Aorta (tissue), 5 donors: Measurements from ENCODE around the gene DDX31. TPM values are rescaled to one million over a fixed set of nuclear protein-coding genes. Genes with fewer than 3 reads are reported as not detected.

Experiments
- ATAC-seq: fragments of 200-7000 bp; cut with Tn5 transposase; one replicate; pipeline ENCODE4 v1.9.1; 2022; ENCODE audit warnings: moderate library complexity; ENCODE audit not compliant: low FRiP score
- DNase-seq, 2 donors: peaks; one replicate each; pipeline ENCODE4 v3.0.0-alpha.2; 2020
- H3K27ac ChIP-seq, 2 donors: one replicate each; pipeline ENCODE4 v1.5.1; 2013; ENCODE audit warnings: low read length in 2 of 2, mild to moderate bottlenecking in 2 of 2, moderate library complexity in 2 of 2, control low read depth in 1 of 2, inconsistent platforms in 1 of 2, low read depth in 1 of 2
- H3K27me3 ChIP-seq, 2 donors: one replicate each; pipeline ENCODE4 v1.6.1; 2013; ENCODE audit warnings: control low read depth in 1 of 2, low read length in 1 of 2, mild to moderate bottlenecking in 1 of 2, moderate library complexity in 1 of 2; ENCODE audit not compliant: insufficient read depth in 2 of 2, control insufficient read depth in 1 of 2
- H3K36me3 ChIP-seq, 2 donors: one replicate each; pipeline ENCODE4 v1.6.1; 2013; ENCODE audit warnings: control low read depth in 1 of 2, low read length in 1 of 2, mild to moderate bottlenecking in 1 of 2; ENCODE audit not compliant: insufficient read depth in 2 of 2, control insufficient read depth in 1 of 2
- H3K4me1 ChIP-seq, 2 donors: one replicate each; pipeline ENCODE4 v1.6.1; 2013; ENCODE audit warnings: low read length in 2 of 2, control low read depth in 1 of 2, mild to moderate bottlenecking in 1 of 2, moderate library complexity in 1 of 2; ENCODE audit not compliant: insufficient read depth in 2 of 2, control insufficient read depth in 1 of 2
- H3K4me3 ChIP-seq, 2 donors: one replicate each; pipeline ENCODE4 v1.5.1; 2013; ENCODE audit warnings: low read length in 2 of 2, control low read depth in 1 of 2, mild to moderate bottlenecking in 1 of 2
- H3K9me3 ChIP-seq: one replicate; pipeline ENCODE4 v1.6.1; 2013; ENCODE audit warnings: mild to moderate bottlenecking, low read length; ENCODE audit not compliant: control insufficient read depth
- WGBS, 2 donors: extraction: QIAGEN DNeasy Blood & Tissue Kit; methylation state at CpG; one replicate each; pipeline ENCODE4 v1.1.7; 2013; 5-methylcytosine and 5-hydroxymethylcytosine counted together
- intact Hi-C, 2 donors: fragments of 100-400 bp; cut with DNase I; formaldehyde crosslinking; loops; one replicate each; pipeline versions ENCODE4 v1.14.2 to v1.15.0; 2022
- polyA plus RNA-seq, 2 donors: library from polyadenylated mRNA; stranded (reverse); fragments of 200-250 nt; gene quantifications; one replicate each; pipeline ENCODE4 v1.2.3, GENCODE V29; 2013
- total RNA-seq, 2 donors: library from RNA; stranded (reverse); fragmentation: NEBNext Ultra II Directional; extraction: Animal tissue kit (Norgen Biotek cat#: 25700); gene quantifications; one replicate each; pipeline ENCODE4 v1.2.1, GENCODE V29; 2021
- donor health status: healthy with polysubstance abuse.
- donor health status: Bipolar disorder and iron deficiency.
- donor health status: DM: no; HTN: no; CAD: no.
- donor health status: DM: no; HTN: no; CAD: no.
- donor health status: DM: yes; HTN: yes; CAD: no.

DDX31 gene
- total and polyA plus RNA-seq, 4 donors = 2.8 to 14.1 (median 10.5) TPM

DNA sequence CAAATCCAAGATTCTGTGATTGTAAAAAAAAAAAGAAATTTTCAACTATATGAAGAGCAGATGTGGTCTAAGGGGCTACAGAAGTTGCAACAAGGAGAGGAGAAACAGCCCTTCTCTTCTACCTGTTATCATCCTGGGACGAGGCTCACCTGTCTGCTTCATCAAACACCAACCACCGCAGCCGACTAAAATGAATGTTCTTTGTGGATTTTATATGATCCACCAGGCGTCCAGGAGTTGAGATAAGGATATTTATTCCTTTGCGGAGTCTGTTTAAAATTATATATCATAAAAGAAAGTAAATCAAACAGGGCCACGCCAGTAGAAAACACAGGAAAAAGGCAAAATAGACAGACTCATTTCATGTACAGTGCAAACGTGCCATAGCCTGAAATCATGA, 21.5 kb downstream of the DDX31 start:
- peaks cover 10 to 28% of the 10 kb centered on the region in 2 donors for H3K36me3 ChIP-seq
- intact Hi-C loops = no loop called here

DNA sequence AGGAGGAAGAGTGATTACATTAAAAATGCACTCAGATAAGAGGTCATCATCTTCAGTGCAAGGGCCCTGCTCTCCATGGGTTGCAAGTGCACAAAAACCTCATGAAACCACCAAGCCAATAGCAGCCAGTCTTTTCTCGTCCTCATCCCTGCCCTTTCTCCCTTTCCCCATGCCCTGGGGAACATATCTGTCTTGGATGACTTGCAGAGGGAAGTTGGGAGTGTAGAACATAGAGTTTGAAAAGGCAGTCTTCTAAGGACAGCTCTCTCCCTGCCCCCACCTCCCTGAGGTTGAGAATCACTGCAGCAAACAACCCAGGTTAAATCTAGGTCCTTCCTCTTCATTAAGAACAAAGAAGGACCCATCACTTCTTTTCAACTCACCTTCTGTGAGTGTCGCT, 22.0 kb downstream of the DDX31 start:
- no peak overlapping the region for H3K27ac ChIP-seq
- peaks cover 10 to 28% of the 10 kb centered on the region in 2 donors for H3K36me3 ChIP-seq
- H3K27me3 ChIP-seq = no peaks in the 10 kb centered on the region
- intact Hi-C loops = no loop called here
- H3K9me3 ChIP-seq = no peaks in the 10 kb centered on the region
- no peaks in the 10 kb centered on the region for H3K4me1 ChIP-seq
- no peak for DNase-seq
- WGBS, 2 donors = 87 to 89% methylated on average over 2 of the region's 2 CpGs
- ATAC-seq = no peak
- no peak overlapping the region for H3K4me3 ChIP-seq

More for the DNA sequence above, 21.5 kb downstream of the DDX31 start:
- no peaks in the 10 kb centered on the region for H3K9me3 ChIP-seq
- ATAC-seq = no peak
- no peaks in the 10 kb centered on the region for H3K4me1 ChIP-seq
- H3K27me3 ChIP-seq = no peaks in the 10 kb centered on the region
- no peak overlapping the region for H3K4me3 ChIP-seq
- no peak overlapping the region for H3K27ac ChIP-seq
- WGBS, 2 donors = 89 to 90% methylated on average over 7 of the region's 7 CpGs
- no peak for DNase-seq

DNA sequence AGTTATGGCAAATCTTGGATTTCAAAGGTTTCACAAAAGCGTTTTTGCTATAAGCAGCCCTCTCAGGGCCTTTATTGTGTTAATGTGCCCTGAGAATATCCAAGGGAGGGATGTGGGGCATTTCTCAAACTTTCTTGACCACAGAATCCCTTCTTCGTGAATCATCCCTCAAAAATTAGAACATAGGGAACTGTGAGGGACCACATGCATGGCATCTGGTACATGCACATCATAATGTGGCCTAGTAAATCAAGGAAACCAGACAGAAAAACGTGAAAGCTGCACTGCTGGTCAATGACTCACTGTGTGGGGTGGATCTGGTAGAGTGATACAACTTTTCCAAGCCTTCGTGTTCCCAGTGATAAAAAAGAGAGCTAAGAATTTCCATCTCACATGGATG, 22.4 kb downstream of the DDX31 start:
- WGBS, 2 donors = 81 to 82% methylated on average over 4 of the region's 4 CpGs
- no peaks in the 10 kb centered on the region for H3K4me1 ChIP-seq
- H3K36me3 ChIP-seq = peaks cover 10 to 28% of the 10 kb centered on the region in 2 donors
- intact Hi-C loops = no loop called here
- no peak for DNase-seq
- H3K9me3 ChIP-seq = no peaks in the 10 kb centered on the region
- ATAC-seq = no peak
- H3K4me3 ChIP-seq = no peak overlapping the region
- H3K27me3 ChIP-seq = no peaks in the 10 kb centered on the region
- no peak overlapping the region for H3K27ac ChIP-seq

DNA sequence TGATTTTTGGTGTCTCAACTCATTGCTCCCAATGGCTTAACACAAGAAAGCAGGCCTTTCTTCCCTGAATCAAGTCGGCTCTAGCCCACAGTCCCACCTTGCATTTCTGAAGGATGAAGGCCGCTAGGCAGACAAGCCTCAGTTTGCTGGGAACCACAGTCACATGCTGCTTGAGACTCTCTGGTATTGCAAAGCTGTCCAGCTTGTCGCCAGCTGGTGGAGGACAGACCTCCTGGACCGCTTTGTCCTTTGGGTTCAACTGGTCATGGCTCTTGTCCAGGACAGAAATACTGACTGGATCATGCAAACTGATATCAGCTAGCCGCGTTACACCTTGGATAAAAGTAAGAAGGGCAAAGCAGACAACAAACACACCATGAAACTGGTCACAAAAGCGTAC, 23.1 kb downstream of the DDX31 start:
- H3K36me3 ChIP-seq = peaks cover 12 to 29% of the 10 kb centered on the region in 2 donors

DNA sequence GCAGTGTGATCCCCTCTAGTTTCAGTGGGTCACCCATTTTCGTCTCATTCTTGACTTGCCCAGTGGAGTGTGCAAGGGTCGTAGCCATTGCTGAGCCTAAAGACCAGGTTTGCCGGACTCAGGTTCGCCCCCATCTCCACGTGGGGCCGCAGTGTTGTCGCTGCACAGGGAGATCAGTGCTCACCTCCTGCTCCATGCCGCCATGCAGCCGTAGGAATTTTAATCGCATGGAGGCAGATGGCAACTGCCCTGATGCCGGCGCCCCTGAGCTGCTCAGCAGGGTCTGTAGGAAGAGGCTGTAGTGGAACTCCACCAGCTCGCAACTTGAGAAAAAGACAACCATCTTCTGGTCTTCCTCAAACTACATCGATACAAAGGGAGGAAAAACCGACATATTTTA, 24.1 kb downstream of the DDX31 start:
- 95% methylated on average over 15 of the region's 15 CpGs for WGBS, 2 donors
- Histone ChIP-seq H3K36me3 (peaks cover 12 to 33% of the 10 kb centered on the region in 2 donors), H3K4me1 (no peaks in the 10 kb centered on the region), H3K4me3 (no peak overlapping the region), H3K9me3 (no peaks in the 10 kb centered on the region), H3K27ac (no peak overlapping the region), H3K27me3 (no peaks in the 10 kb centered on the region)
- DNase-seq (no peak), ATAC-seq (no peak)
- intact Hi-C loops = no loop called here

More for the DNA sequence above, 23.1 kb downstream of the DDX31 start:
- H3K4me3 ChIP-seq = no peak overlapping the region
- intact Hi-C loops = no loop called here
- no peaks in the 10 kb centered on the region for H3K4me1 ChIP-seq
- DNase-seq = no peak
- no peak for ATAC-seq
- no peaks in the 10 kb centered on the region for H3K27me3 ChIP-seq
- no peaks in the 10 kb centered on the region for H3K9me3 ChIP-seq
- no peak overlapping the region for H3K27ac ChIP-seq
- 92 to 96% methylated on average over 7 of the region's 7 CpGs for WGBS, 2 donors

DNA sequence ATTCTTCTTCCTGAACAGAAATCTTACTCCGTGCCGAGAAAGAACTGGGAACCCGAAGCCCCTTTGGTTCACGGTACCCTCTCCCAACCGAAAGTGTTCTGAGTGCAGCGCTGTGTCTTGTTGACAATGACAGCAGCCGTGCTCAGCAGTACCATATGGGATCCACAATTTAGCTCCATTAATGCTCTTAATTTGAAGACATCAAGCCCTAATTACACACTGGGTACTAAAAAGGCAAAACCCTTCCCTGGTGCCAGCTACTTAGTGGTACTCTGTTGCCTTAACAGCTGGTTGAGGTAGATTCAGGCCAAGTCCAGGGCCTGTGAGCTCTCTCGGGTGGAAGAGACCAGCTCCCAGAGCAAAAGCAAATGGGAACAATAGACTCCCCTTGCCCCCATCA, 24.5 kb downstream of the DDX31 start:
- no peak for DNase-seq
- no peaks in the 10 kb centered on the region for H3K27me3 ChIP-seq
- H3K4me3 ChIP-seq = no peak overlapping the region
- no peak overlapping the region for H3K27ac ChIP-seq
- intact Hi-C loops = no loop called here
- no peaks in the 10 kb centered on the region for H3K9me3 ChIP-seq
- peaks cover 12 to 29% of the 10 kb centered on the region in 2 donors for H3K36me3 ChIP-seq
- H3K4me1 ChIP-seq = no peaks in the 10 kb centered on the region
- no peak for ATAC-seq
- 95 to 96% methylated on average over 8 of the region's 8 CpGs for WGBS, 2 donors

DNA sequence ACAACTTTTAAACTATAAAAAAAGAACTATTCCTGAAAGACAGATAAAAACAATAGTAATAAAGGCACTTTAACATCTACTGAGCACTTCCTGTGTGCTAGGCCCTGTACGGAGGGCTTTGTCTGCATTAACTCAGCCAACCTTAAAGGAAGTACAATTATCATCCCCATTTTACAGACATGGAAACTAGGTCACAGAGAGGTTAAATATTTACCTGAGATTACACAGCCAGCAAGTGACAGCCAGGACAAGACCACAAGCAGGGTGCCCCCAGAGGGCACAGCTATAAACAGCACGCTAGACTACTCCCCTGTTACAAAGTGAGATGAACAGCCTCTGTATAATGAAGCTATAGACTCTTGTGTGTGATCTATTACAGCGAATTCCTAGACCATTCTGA, 25.5 kb downstream of the DDX31 start:
- Histone ChIP-seq H3K4me3 (no peak overlapping the region), H3K4me1 (no peaks in the 10 kb centered on the region), H3K27me3 (no peaks in the 10 kb centered on the region), H3K27ac (no peak overlapping the region), H3K9me3 (no peaks in the 10 kb centered on the region), H3K36me3 (peaks cover 12 to 23% of the 10 kb centered on the region in 2 donors)
- WGBS, 2 donors = 88 to 92% methylated on average over 3 of the region's 3 CpGs
- no peak for ATAC-seq
- no peak for DNase-seq
- intact Hi-C loops = no loop called here

DNA sequence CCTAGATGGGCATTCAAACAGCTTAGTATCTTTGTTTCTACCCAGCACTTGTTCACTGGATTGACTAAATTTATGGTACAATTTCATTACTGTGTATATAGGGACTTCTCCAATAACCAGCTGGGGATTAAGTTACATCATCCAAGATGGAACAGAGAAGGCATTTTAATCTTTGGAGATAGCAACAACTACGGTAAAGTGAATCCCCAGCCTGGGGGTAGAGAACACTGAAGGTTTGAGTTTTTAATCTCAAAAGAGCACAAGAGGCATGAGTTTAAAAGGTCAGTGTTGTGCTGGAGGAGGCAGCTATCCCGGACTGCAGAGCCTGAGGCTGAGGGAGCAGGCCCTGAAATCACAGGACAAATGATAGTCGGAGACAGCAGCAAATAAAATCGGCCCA, 28.6 kb downstream of the DDX31 start:
- Histone ChIP-seq H3K4me1 (no peaks in the 10 kb centered on the region), H3K27ac (no peak overlapping the region), H3K4me3 (no peak overlapping the region), H3K27me3 (no peaks in the 10 kb centered on the region), H3K9me3 (no peaks in the 10 kb centered on the region), H3K36me3 (peaks cover 7 to 8% of the 10 kb centered on the region in 2 donors)
- 90 to 92% methylated on average over 4 of the region's 4 CpGs for WGBS, 2 donors
- DNase-seq (no peak), ATAC-seq (no peak)
- intact Hi-C loops = no loop called here

DNA sequence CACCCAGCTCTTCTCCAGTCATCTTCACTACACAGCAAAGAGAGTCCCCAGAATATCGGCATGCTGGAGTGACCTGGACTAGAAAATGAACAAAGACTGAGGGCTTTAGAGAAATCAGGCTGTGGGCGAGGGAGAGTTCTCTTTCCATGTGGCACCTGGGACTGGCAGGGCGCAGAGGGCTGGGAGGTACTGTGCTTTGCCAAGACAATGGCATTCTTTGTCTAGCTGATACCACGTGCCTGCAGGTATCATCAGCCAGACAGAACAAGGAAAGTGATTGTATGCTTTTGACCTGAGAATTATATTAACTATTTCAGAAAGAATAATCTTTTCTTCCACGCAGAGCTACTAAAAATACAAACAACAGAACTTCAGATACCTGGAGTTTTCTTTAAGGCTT, 30.5 kb downstream of the DDX31 start:
- Histone ChIP-seq H3K9me3 (no peaks in the 10 kb centered on the region), H3K27me3 (no peaks in the 10 kb centered on the region), H3K36me3 (peaks cover 3 to 8% of the 10 kb centered on the region in 2 donors), H3K4me3 (no peak overlapping the region), H3K27ac (no peak overlapping the region), H3K4me1 (no peaks in the 10 kb centered on the region)
- intact Hi-C loops = no loop called here
- 88 to 89% methylated on average over 5 of the region's 5 CpGs for WGBS, 2 donors
- DNase-seq (no peak), ATAC-seq (no peak)
